ENCODE data around the gene LAGE3.
"Not testable (repeated sequence)": the region's sequence is repeated elsewhere in the genome, so short reads cannot be mapped to it uniquely, and the experiment has no call there.

LAGE3 gene

DNA sequence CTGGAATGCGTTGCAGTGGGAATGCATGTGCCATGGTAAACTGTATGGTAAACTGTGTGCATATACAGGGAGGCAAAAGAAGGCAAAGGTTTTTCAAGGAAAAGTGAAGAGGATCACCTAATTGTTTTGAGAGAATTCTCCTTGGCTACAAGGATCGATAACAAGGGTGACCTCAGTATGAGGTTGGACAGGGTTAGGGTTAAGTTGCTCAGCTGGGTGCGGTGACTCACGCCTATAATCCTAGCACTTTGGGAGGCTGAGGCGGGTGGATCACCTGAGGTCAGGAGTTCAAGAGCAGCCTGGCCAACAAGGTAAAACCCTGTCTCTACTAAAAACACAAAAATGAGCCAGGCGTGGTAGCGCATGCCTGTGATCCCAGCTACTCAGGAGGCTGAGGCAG lies 22.3 kb upstream of the LAGE3 start:
- not testable (repeated sequence) for DNase-seq

DNA sequence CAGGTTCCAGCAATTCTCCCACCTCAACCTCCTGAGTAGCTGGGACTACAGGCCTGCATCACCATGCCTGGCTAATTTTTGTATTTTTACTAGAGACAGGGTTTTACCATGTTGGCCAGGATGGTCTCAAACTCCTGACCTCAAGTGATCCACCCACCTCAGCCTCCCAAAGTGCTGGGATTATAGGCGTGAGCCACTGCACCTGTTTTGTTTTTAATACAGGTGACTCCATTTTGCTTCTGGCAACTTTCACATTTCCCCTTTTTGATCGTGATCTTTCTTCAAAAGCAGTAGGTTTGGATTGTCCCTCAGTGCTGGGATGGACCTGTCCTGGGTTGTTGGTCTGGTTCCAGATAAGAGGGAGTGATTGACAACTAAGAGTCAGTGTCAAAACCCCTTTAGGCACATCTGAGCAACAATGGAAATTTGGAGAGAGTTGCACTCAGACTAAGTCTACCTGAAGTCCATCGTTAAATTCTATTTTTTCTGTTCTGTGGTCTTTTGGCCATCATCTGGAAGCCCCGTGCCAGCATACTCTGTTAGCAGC lies 17.6 kb upstream of the LAGE3 start:
- DNase-seq, result not testable (repeated sequence)

DNA sequence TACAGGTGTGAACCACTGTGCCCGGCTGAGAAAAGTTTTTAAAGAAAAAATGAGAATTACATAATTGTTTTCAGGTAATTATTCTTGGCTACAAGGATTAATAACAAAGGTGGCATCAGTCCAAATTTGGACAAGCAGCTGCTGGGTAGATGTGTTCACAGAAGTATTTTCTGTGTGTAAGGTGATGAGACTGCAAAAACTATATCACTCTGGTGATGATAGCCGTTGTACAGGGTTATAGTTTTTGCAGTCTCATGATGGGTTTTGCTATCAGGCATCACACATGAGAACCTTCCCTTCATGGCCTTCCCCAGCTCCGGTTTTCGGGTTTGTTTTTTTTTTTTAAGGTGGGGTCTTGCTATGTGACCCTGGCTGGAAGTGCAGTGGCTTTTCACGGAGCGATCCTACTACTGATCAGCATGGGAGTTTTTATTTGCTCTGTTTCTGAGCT lies 16.4 kb upstream of the LAGE3 start:
- no peak for DNase-seq

DNA sequence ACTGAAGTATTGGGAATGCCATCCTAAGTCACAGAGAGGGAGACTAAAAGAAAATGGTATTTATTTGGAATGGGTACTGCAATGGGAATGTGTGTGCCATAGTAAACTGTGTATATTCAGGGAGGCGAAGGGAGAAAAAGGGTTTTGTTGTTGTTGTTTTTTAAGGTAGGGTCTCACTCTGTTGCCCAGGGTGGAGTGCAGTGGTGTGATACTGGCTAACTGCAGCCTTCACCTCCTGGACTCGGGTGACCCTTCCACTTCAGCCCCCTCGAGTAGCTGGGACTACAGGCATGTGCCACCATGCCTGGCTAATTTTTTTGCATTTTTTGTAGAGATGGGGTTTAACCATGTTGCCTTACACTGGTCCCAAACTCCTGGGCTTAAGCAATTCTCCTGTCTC lies 15.6 kb upstream of the LAGE3 start:
- no peak for DNase-seq

DNA sequence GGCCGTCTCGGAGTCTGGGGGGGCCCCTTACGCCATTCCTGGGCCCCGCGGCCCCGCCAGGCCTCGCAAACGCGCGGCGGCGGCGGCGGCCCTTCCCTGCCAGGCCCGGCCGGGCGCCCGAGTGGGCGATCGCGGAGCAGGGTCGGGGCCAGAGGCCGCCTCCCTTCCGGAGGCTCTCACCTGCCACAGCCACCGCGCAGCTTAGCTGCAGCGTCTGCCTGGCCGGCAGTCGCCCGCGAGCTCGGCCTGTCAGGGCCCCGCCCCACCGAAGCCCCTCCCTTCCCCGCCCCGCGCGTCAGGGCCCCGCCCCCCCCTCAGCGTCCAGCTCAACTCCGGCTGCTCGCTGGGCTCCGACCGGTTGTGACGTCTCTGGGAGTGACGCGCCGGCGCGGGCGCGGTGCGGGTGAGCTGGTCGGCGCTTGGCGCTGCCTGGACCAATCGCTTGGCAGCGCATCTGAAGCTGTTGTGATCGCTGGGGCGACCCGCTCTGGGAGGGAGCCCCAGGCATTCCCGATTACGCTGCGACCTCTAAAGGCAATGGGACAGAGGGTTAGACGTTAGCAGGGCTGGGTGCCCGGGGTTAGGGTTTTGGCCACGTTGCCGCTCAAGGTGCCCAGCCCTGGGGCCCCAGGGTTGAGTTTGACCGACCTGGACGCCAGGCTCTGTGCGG lies 11.5 kb upstream of the LAGE3 start, which contains the start of gene SLC10A3:
Gene SLC10A3, minus strand, starts transcription at position 216 of the 670 bp plus-strand sequence. CDS start 1,689 bp downstream, outside the sequence.
- DNase-seq, result peak; percentile 67 to 76 (median 70)

DNA sequence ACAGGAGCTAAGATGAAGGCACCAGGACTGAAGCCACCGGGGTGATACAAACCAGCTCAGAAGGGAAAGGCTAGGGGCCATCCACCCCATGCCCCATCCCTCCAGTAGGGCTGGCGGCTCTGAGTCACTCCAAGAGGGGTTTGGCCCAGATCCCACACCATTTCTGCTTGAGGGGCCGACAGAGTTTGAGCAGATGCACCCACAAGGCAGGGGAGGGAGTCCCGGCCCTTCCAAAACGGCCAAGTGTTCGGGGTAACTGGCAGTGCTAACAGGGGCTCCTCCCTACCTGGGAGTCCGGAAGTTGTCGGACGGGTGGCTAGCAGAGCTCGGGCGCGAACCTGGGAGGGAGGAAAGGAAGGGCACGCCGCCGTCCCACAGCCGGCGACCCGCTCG lies 10.9 kb upstream of the LAGE3 start:
- peak in 1 of 4 experiments; percentile 9 for DNase-seq

DNA sequence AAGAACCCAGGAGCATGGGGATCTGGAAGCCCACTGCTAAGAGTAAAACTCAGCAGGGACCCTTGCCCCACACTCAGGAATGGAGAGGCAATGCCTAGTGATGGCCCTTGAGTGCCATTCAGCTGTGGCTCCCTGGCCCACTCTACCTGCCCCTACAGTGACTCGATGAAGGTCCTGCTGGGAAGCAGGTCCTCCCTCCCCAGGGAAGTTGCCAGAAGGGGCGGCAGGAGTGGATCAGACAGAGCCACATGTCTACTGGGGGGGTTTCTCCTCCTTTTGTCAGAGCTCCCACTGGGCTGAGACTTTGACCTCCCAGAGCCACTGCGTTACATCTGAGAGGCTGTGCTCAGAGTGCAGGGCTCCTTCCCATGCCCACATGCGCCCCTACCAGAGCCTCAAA lies 10.1 kb upstream of the LAGE3 start:
- no peak for DNase-seq

DNA sequence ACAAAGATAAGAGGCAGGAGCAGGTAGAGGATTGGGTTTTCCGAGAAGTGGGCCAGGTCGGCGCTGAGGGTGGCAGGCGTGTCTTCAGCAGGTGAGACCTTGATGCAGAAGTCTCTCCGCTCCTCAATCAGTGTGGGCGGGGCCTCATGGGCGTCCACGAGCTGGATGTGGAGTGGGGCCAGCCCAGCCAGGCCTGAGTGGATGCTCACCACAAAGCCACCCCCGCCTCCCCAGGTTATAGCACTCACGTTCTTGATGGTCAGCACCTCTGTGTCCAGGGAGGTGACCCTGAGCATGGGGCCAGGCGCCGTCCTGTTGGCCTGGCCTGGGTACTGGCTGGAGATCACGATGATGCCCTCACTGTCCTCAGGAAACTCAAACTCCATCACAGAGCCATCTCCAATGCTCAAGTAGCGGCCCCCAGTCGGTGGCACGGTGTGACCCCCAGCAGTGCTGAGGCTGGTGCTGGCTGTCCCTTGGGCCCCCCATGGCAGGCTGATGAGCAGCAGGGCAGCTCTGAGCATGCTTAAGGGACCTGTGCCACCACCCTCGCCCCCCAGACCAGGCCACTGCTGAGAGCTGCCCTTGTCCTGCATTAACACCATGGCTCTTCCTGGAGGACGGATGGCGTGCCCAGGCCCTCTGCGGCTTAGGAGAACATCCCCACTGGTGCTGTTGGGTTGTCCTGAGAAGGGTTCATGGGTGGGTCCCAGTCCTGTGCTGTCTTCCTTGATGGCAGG lies 9.4 kb upstream of the LAGE3 start:
- no peak for DNase-seq

DNA sequence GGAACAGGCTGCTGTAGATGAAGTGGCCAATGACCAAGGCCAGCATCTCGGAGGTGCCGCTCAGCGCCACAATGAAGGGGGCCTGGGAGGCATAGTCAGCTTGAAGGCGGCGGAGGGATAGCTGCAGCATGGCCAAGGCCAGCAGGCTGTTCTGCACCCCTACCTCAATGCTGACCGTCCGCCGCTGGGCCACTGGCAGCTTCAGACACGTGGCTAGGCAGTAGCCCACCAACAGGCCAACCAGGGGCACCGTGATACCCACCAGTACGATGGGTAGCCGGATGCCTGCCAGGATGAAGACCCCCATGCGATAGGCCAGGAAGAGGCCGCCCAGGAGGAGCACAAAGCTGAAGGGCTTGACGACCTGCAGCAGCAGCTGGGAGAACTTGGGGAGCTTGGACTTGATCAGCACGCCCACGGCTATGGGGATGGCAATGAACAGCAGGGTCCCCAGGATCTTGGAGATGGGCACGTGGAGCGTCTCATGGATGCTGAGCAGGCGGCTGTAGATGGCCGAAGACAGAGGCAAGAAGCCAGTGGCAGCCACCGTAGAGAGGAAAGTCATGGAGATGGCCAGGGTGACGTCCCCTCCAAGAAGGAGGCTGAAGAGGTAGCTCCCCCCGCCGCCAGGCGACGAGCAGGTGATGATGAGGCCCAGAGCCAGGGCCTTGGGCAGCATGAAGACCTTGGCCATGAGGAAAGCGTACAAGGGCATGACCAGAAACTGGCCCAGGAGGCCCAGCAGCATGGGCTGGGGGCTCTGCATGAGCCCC lies 8.6 kb upstream of the LAGE3 start:
- no peak for DNase-seq

DNA sequence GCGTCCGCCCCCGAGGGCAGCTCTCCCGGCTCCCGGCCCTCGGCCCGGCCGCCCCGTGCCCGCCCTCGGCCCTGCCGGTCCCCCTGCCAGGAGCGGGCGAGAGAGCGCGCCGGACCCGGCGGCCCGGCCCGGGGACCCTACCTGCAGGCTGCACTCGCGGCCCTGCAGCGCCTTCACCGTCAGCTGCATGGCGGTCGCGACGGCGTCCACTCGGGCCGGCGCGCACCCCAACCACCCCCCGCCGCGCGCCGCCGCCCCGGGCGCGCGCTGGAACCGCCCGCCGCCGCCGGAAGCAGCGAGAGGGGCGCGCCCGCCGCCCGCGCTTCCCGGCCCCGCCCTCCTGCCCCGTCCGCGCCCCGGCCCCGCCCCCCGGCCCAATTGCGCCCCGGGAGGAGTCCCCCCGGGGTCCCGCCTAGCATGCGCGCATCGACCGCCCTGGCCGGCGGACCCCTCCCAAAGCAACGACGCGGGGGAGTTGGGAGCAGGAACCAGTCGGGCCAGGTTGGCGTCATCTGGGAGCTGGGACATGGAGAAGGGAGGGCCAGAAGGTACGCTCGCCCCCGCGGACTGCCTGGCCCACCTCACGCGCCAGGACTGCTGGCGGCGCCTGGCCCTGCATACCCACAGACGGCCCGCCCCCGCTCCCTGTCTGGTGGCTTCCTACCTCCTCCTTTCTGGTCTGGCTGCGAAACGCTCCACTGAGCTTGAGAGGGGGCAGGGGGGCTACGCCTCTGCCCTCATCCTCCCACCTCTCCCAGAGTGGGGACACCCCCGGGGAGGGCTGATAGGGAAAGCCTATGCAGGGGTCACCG lies 7.5 kb upstream of the LAGE3 start, which contains the start of gene UBL4A:
Gene UBL4A, minus strand, starts transcription at position 220 of the 812 bp plus-strand sequence. Its CDS starts 31 bp downstream, at position 189.
- DNase-seq, result peak in 3 of 4 experiments; percentile 7 to 45 (median 27)

DNA sequence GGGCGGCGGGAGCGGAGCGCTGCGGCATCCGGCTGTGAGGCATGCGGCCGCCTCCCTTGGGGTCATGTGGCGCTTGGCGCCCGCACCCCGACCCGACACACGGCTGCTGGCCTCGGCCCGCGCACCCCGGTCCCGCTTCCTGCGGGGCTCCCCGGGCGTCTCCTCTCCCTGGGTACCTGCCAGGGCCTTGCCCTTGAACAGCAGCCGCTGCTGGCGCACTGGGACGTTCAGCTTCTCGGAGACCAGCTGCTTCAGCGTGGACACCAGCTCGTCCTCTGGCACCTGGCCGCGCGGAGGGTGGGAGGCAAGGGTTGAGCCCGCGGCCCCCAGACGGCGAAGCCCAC lies 6.9 kb upstream of the LAGE3 start:
- no peak for DNase-seq

DNA sequence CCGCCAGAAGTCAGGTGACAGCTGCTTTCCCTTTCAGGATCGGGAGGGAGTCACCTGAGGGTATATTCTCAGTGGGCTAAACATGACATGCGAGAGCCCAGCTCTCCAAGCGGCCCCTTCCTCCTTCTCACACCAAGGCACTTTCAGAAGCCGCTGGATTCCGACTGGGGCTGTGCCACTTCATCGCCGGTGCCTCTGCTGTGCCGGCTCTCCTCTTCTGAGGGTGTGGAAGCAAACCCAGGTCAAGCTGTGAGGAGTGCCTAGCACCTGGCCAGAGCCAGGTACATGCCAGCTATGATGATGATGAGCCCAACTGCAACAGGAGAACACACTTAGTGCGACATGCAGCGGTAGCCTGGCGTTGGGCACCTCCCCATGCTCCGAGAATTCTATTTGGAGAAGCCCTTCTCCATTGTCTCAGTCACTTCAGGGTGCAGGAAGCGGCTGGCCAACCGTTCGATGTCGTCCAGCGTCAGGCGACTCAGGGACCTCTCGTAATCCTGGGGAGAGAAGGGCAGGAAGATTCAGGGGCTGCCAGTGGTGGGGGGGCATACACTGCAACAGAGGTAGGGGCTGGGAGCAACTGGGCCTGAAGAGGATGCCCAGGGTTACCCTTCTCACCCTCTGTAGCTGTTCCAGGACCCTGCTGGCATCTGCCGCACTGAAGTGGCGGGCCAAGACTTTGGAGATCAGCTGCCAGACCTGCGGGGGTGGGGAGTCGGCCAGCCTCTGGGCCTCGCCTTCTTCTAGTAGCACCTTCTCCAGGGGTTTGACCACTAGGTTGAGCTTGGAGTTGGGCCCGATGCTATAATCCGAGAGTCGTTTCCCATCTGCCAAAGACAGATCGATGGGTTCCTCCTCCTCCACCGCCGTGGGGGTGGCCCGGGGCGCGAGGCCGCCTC lies 6.3 kb upstream of the LAGE3 start:
- no peak for DNase-seq

DNA sequence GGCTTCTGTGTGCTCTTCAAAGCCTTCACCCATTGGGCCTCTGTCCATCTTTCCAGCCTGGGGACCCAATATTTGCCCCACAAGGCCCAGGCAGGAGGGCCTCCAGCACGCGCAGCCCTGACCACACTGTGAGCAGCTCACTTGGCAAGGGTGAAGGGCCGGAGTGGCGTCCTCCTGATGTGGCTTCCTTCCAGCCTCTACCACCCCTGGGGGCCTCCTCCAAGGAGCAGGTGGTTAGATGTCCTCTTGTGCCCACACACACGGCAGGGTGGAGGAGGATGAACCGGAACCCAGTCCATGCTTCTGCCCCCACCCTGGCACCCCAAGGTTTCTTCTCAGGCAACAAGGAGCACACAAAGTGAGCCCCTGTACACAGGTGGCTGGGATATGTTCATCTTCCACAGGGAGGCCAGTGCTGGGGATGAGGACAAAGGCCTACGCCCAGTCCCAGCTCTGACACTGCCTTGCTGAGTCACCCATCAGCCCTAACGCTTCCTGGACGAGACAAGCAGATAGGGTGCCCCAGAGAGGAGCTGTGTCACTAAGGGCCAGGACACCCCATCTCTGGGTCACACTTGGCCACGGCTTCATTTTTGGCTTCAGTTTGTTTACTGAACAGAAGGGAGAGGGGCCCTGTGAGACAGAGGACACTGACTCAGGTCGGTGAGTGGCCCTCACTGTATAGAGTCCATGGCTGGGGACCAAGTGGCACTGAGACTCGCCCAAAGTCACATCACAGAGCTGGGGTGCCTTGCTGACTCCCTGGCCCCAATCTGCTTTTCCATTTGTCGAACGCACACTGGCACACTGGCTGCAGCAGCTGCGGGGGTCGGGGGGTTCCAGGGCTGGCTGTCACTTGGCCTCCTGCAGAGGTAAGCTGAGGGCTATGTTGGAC lies 5.4 kb upstream of the LAGE3 start:
- no peak for DNase-seq

DNA sequence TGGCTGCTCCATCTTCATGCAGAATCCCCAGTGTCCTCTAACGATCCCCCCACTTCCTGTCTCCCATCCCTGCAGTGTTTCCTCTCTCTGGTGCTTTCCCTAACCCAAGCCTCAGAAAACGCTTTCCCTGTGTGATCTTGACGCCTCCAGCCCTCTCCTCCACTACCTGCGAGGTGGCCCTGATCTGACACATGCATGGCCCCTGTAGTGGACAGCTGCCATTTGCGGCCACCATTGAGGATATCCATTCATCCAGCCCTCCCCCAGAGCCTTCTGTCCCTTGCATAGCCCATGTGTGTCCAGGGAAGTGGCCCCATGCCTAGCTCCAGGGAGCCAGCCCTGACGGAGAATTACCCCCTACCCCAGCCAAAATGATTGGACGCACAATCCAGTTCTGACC lies 4.2 kb upstream of the LAGE3 start:
- no peak for DNase-seq

DNA sequence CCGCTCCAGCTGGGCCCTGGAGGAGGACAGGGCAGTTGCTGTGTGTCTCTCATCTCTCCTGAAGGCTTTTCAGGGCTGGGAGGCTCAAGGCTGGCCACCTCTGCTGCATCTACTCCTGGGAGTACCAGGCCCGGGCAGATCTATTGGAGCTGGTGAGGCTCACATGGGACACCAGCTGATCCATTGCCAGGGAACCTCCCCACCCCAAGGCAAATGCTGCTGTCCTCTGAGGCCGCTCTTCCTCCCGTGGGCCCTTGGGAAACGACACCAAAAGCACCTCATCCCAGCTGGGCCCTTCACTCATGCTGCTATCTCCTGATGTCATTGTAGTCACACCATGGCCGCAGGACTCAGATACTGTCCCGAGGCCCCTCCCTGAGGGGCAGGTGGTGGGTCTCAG lies 3.7 kb upstream of the LAGE3 start:
- DNase-seq, result no peak

DNA sequence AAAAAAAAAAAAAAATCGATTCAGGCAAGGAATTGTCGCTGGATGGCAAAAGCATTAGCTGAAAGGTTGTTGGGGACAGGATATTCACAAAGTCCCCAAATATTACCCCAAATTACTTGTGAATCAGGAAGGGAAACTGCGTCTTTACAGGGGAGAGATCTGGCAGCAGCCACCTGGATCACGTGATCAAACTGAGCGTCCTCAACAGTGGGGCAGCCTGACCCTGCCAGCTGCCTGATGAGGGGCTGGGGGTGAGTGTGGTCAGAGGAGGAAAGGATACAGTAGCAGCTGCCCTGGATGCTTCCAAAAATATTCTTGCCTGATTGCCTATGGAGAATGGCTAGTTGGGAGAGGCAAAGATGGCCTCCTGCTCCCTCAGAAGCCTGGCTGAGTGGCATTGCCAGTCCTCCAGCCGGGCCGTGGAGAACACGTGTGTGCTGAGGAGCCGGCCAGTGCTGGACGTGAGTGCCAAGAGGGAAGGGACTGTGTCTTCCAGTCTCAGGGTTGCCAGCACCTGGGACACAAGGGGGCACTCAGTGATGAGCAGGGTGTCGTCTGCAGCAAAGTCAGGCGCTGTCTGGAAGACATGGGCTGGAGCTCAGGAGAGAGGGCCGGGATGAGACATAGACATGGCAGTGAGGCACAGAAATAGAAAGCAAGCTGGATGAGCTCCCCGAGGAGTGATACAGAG lies 3.0 kb upstream of the LAGE3 start:
- DNase-seq, result no peak

DNA sequence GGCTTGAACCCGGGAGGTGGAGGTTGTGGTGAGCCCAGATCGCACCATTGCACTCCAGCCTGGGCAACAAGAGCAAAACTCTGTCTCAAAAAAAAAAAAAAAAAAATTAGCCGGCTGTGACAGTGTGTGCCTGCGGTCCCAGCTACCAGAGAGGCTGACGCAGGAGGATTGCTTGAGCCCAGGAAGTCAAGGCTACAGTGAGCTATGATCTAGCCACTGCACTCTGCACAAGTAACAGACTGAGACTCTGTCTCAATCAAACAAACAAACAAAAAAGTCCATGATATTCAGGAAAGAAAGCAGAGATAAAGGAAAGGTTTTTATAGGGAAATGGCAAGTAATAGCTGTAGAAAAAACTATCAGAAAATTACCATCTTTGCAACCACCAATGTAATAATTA lies 2.1 kb upstream of the LAGE3 start:
- no peak for DNase-seq

DNA sequence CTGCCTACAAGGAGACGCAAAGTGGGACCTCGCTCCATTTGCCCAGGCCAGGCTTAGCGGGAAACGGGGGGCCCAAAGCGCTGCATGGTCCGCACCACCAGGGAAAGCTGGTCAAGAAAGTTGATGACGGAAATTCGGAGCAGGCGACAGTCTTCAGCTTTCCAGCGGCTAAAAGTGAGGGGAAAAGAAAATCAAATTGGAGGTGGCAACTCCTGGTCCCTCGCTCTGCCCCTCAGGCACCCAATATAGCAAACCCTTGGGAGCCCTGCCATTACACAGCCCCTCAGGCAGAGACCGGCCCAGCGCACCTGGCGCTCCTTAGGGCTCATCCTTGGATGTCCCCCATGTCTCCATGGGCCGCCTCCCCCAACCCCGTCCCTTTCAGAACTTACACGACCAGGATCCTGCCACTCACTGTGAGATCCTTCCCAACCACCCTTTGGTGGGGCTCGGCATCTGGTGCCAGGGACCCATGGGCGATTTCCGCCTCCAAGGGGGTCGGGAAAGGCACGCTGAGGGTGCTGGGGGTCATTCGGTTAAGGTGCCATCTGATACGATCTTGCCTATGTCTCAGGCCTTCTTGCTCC lies 1.1 kb downstream of the LAGE3 start:
- no peak for DNase-seq

DNA sequence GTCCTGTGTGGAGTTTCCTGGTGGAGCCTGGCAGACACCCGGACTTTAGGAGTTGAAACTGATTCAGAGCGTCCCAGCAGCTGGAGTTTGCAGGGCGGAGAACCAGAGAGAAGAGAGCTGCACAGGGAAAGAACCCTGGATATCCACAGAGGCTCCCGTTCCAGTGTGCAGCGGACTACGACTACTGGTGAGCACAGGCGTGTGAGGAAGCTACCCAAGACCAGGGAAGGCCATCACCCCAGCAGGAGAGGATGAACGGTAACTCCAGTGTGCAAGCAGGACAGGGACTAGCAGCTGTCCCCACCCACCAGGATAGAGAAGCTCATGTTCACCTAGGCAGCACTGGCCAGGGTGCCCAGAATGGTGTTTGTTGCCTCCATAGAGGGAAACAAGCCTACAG lies 2.3 kb downstream of the LAGE3 start:
- no peak for DNase-seq

All from activated CD4-positive, CD25-positive, alpha-beta regulatory T cell (primary cell).